ELF-1 (cell line): ENCODE results near the gene GSTO1.

ENCODE experiments used
- DNase-seq: peaks from one replicate; pipeline ENCODE4 v3.0.0-alpha.2; 2016; ENCODE audit warnings: low read depth, low spot score

Gene GSTO1

GRCh38 chr10:104250371-104250770 is 4.3 kb upstream of the GSTO1 start:
- no peak for DNase-seq

- peak; percentile 29 for DNase-seq
These were observed 3.2 kb upstream of the GSTO1 start for GRCh38 chr10:104251443-104251842.

- no peak for DNase-seq
These were observed 2.3 kb upstream of the GSTO1 start for GRCh38 chr10:104252368-104252767.

- peak; percentile 45 for DNase-seq
These were observed 1.6 kb upstream of the GSTO1 start for GRCh38 chr10:104253106-104253505.

- DNase-seq = peak; percentile 20
These were observed 884 bp upstream of the GSTO1 start for GRCh38 chr10:104253606-104254410.

GRCh38 chr10:104255311-104255981 is 754 bp downstream of the GSTO1 start:
- DNase-seq = no peak

- DNase-seq = no peak
These were observed 1.8 kb downstream of the GSTO1 start for GRCh38 chr10:104256335-104256961.

GRCh38 chr10:104257235-104257634 is 2.5 kb downstream of the GSTO1 start:
- peak; percentile 32 for DNase-seq

- no peak for DNase-seq
These were observed 3.5 kb downstream of the GSTO1 start for GRCh38 chr10:104258209-104258608.

- DNase-seq = no peak
These were observed 4.8 kb downstream of the GSTO1 start for GRCh38 chr10:104259456-104259855.

GRCh38 chr10:104259999-104260774 is 5.5 kb downstream of the GSTO1 start:
- no peak for DNase-seq

GRCh38 chr10:104260775-104261115 is 6.1 kb downstream of the GSTO1 start:
- DNase-seq = no peak

GRCh38 chr10:104262055-104262454 is 7.4 kb downstream of the GSTO1 start:
- DNase-seq = no peak

- DNase-seq = no peak
These were observed 10.1 kb downstream of the GSTO1 start for GRCh38 chr10:104264783-104265182.

GRCh38 chr10:104267721-104268404 is 13.2 kb downstream of the GSTO1 start:
- no peak for DNase-seq

- DNase-seq = no peak
These were observed 13.7 kb downstream of the GSTO1 start for GRCh38 chr10:104268405-104268712.

GRCh38 chr10:104268713-104269645 is 14.3 kb downstream of the GSTO1 start, which contains the start of gene GSTO2:
GSTO2 (plus strand) TSS chr10:104269184; CDS start chr10:104274916, 5,732 bp downstream.
- DNase-seq = peak; percentile 100

- no peak for DNase-seq
These were observed 18.6 kb downstream of the GSTO1 start for GRCh38 chr10:104273286-104273685.

- DNase-seq = no peak
These were observed 19.3 kb downstream of the GSTO1 start for GRCh38 chr10:104273899-104274575.
